HCT116 (cell line): ENCODE data around the gene HDAC11. TPM values are rescaled to one million over a fixed set of nuclear protein-coding genes. Genes with fewer than 3 reads are reported as not detected.
A peak's percentile ranks its signal among the peaks of the same experiment; 100 is the strongest.

ENCODE experiments used
- ATAC-seq: fragments of 200-7000 bp; cut with Tn5 transposase; 2 replicates; pipeline ENCODE4 v1.9.1; 2020; ENCODE audit warnings: mild to moderate bottlenecking, moderate library complexity
- BruUV-seq: library from RNA; stranded (reverse); fragments of 400-500 nt; replicated peaks from 2 replicates; lab custom pipeline; 2021; lab: Mats Ljungman, UMichigan
- CTCF ChIA-PET: fragments of 300-600 bp; sonication (Branson Sonifier 250); formaldehyde crosslinking; loops from one replicate; lab custom pipeline; 2021; ENCODE audit warnings: antibody characterized with exemption; lab: Charles Lee
- POLR2A ChIA-PET: fragments of 300-600, 350-600 bp; sonication (Branson Sonifier 250); formaldehyde crosslinking; loops from one replicate; lab custom pipeline; 2021; ENCODE audit warnings: antibody characterized with exemption; lab: Charles Lee
- RAD21 ChIA-PET, 2 experiments: fragments of 300-600 bp; sonication (Branson Sonifier 250); formaldehyde crosslinking; loops; one replicate each; lab custom pipeline; 2023; ENCODE audit warnings: low total read pairs in 2 of 2; ENCODE audit not compliant: uncharacterized antibody in 2 of 2, unreplicated experiment in 2 of 2, low non-redundant PET in 1 of 2; lab: Charles Lee
- DNase-seq: peaks from one replicate; pipeline ENCODE4 v3.0.0-alpha.2; 2010; ENCODE audit warnings: low read depth, low spot score
- H2AFZ ChIP-seq: fragments of 200-600 bp; shearing (Covaris generic), sonication (generic); 2 replicates; pipeline ENCODE4 v1.6.1; 2017; ENCODE audit warnings: low read depth, mixed run types, mixed read lengths, antibody characterized with exemption, low read length; ENCODE audit not compliant: poor library complexity, severe bottlenecking
- H3K27ac ChIP-seq: 2 replicates; pipeline ENCODE4 v1.5.1; 2012; ENCODE audit warnings: low read depth, low read length
- H3K27me3 ChIP-seq: fragments of 200-600 bp; sonication (generic); 2 replicates; pipeline ENCODE4 v1.6.1; 2016; ENCODE audit warnings: mixed run types, low read length, mixed read lengths; ENCODE audit not compliant: insufficient read depth
- H3K36me3 ChIP-seq, 2 experiments: fragments of 200-500 bp in 1 of 2; fragments of 200-600 bp in 1 of 2; sonication (Bioruptor generic) in 1 of 2; sonication (generic) in 1 of 2; 2 replicates each; pipeline versions ENCODE4 v1.5.1 to v1.6.1; 2014 to 2016; ENCODE audit warnings: low read length in 2 of 2, inconsistent platforms in 1 of 2, mixed read lengths in 1 of 2, mixed run types in 1 of 2; ENCODE audit not compliant: insufficient read depth in 2 of 2, control insufficient read depth in 1 of 2
- H3K4me1 ChIP-seq, 2 experiments: fragments of 200-600 bp in 1 of 2; sonication (generic) in 1 of 2; 2 replicates each; pipeline versions ENCODE4 v1.5.1 to v1.6.1; 2012 to 2017; ENCODE audit warnings: low read length in 2 of 2, inconsistent platforms in 1 of 2, mild to moderate bottlenecking in 1 of 2, mixed read lengths in 1 of 2, mixed run types in 1 of 2, moderate library complexity in 1 of 2; ENCODE audit not compliant: insufficient read depth in 2 of 2, control insufficient read depth in 1 of 2
- H3K4me2 ChIP-seq: fragments of 200-600 bp; sonication (generic); 2 replicates; pipeline ENCODE4 v1.6.1; 2017; ENCODE audit warnings: mixed run types, low read length, mixed read lengths
- H3K4me3 ChIP-seq, 2 experiments: fragments of 200-600 bp in 1 of 2; sonication (generic) in 1 of 2; replicated peaks in 1 of 2; 2 replicates each; pipeline ENCODE4 v1.5.1; 2011 to 2016; ENCODE audit warnings: low read length in 2 of 2, control low read depth in 1 of 2, low read depth in 1 of 2, mild to moderate bottlenecking in 1 of 2, mixed read lengths in 1 of 2, mixed run types in 1 of 2
- H3K79me2 ChIP-seq: fragments of 200-600 bp; sonication (generic); 2 replicates; pipeline ENCODE4 v1.6.1; 2017; ENCODE audit warnings: mild to moderate bottlenecking, mixed run types, low read length, moderate library complexity, mixed read lengths; ENCODE audit not compliant: insufficient read depth
- H3K9ac ChIP-seq: fragments of 200-600 bp; sonication (generic); 2 replicates; pipeline ENCODE4 v1.6.1; 2016; ENCODE audit warnings: low read length, mixed read lengths
- H3K9me2 ChIP-seq: fragments of 200-600 bp; sonication (generic), shearing (Covaris generic); 2 replicates; pipeline ENCODE4 v1.6.1; 2017; ENCODE audit warnings: mixed run types, mild to moderate bottlenecking, moderate library complexity; ENCODE audit not compliant: insufficient read depth
- H3K9me3 ChIP-seq, 2 experiments: fragments of 200-500 bp in 1 of 2; fragments of 200-600 bp in 1 of 2; sonication (Bioruptor generic) in 1 of 2; sonication (generic) in 1 of 2; 2 replicates each; pipeline ENCODE4 v1.6.1; 2014 to 2017; ENCODE audit warnings: low read length in 2 of 2, mixed read lengths in 2 of 2, inconsistent platforms in 1 of 2, low read depth in 1 of 2, mild to moderate bottlenecking in 1 of 2, mixed run types in 1 of 2, moderate library complexity in 1 of 2; ENCODE audit not compliant: control insufficient read depth in 1 of 2, insufficient read depth in 1 of 2
- H4K20me1 ChIP-seq: fragments of 200-600 bp; sonication (generic), shearing (Covaris generic); 2 replicates; pipeline ENCODE4 v1.6.1; 2017; ENCODE audit warnings: mixed run types, mild to moderate bottlenecking, moderate library complexity; ENCODE audit not compliant: insufficient read depth
- EZH2 ChIP-seq: fragments of 200-600 bp; sonication (generic); IDR thresholded peaks from 2 replicates; pipeline ENCODE4 v1.6.1; 2017; ENCODE audit warnings: antibody characterized with exemption, mixed run types
- POLR2A ChIP-seq: IDR thresholded peaks from 2 replicates; pipeline ENCODE4 v1.7.0; 2011; ENCODE audit warnings: borderline replicate concordance; ENCODE audit not compliant: insufficient read depth, insufficient read length; ENCODE audit errors: extremely low read depth
- TCF7L2 ChIP-seq: IDR thresholded peaks from 2 replicates; pipeline ENCODE4 v1.7.0; 2011; ENCODE audit warnings: borderline replicate concordance, inconsistent platforms; ENCODE audit not compliant: insufficient read depth, insufficient read length; ENCODE audit errors: extremely low read depth
- ZBTB33 ChIP-seq: IDR thresholded peaks from 2 replicates; pipeline ENCODE4 v1.6.1; 2011; ENCODE audit warnings: mild to moderate bottlenecking, low read length, moderate library complexity; ENCODE audit not compliant: insufficient replicate concordance; ENCODE audit errors: extremely low read depth
- intact Hi-C: fragments of 100-400 bp; cut with micrococcal nuclease; formaldehyde crosslinking; loops from 2 replicates; pipeline ENCODE4 v1.10.0; 2022
- total RNA-seq: library from RNA; stranded (reverse); gene quantifications from one replicate; pipeline ENCODE4 v1.2.1, GENCODE V29; 2021; ENCODE audit not compliant: unreplicated experiment
- TF ChIP-seq, protein P1 (sequence below): IDR thresholded peaks from 2 replicates; pipeline ENCODE4 v1.6.1; 2012
- TF ChIP-seq, protein P2 (sequence below), 3 experiments: fragments of 200-600 bp in 1 of 3; sonication (generic) in 1 of 3; IDR thresholded peaks in 2 of 3; conservative IDR thresholded peaks in 1 of 3; 2 replicates each; pipeline ENCODE4 v1.5.1; 2012 to 2017; ENCODE audit warnings: low read depth in 2 of 3, low read length in 2 of 3, antibody characterized with exemption in 1 of 3, borderline replicate concordance in 1 of 3, control low read depth in 1 of 3, mild to moderate bottlenecking in 1 of 3, mixed read lengths in 1 of 3, mixed run types in 1 of 3, moderate library complexity in 1 of 3; ENCODE audit not compliant: insufficient read depth in 1 of 3

Gene HDAC11
- total RNA-seq, 1 experiment from 2014 or later: 16.1 TPM

DNA sequence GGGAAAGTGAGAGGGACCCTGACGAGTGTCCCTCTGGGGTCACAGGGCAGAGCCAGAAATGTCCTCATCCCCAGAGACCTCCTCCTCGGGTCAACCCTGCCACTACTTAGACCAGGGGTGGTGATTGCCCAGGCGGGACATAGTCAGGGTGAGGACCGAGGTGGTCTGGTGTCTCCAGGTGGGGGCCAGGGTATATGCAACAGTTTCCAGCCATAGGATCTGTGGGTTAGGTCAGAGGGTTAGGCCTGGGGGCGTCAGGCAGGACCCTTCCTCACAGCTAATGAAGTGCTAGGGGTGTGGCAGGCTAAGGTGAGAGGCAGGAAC lies 46.5 kb downstream of the HDAC11 start:
- Histone ChIP-seq H3K79me2 (no peaks in the 10 kb centered on the region), H3K9me2 (no peaks in the 10 kb centered on the region), H3K4me3 (no peak overlapping the region), H3K9me3 (no peaks in the 10 kb centered on the region), H4K20me1 (no peaks in the 10 kb centered on the region), H3K27ac (peak overlapping the region; percentile 32; the same call in 1 of the 2 replicates), H2AFZ (no peak overlapping the region), H3K36me3 (no peaks in the 10 kb centered on the region), H3K27me3 (no peaks in the 10 kb centered on the region), H3K4me1 (peaks cover 0 to 17% of the 10 kb centered on the region in 2 experiments; a peak in 2 of 4 replicates), H3K4me2 (no peak overlapping the region), H3K9ac (no peak overlapping the region)
- no peak for ATAC-seq
- RAD21 ChIA-PET: no interaction called here
- no TSS peak for BruUV-seq
- DNase-seq: no peak
- intact Hi-C loops: no loop called here
- CTCF ChIA-PET: no interaction called here
- POLR2A ChIA-PET: no interaction called here
- no peak for TF ChIP-seq POLR2A
- TF ChIP-seq, protein P1, sequence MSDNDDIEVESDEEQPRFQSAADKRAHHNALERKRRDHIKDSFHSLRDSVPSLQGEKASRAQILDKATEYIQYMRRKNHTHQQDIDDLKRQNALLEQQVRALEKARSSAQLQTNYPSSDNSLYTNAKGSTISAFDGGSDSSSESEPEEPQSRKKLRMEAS: no peak
- no peak for TF ChIP-seq ZBTB33
- no peak for TF ChIP-seq EZH2

DNA sequence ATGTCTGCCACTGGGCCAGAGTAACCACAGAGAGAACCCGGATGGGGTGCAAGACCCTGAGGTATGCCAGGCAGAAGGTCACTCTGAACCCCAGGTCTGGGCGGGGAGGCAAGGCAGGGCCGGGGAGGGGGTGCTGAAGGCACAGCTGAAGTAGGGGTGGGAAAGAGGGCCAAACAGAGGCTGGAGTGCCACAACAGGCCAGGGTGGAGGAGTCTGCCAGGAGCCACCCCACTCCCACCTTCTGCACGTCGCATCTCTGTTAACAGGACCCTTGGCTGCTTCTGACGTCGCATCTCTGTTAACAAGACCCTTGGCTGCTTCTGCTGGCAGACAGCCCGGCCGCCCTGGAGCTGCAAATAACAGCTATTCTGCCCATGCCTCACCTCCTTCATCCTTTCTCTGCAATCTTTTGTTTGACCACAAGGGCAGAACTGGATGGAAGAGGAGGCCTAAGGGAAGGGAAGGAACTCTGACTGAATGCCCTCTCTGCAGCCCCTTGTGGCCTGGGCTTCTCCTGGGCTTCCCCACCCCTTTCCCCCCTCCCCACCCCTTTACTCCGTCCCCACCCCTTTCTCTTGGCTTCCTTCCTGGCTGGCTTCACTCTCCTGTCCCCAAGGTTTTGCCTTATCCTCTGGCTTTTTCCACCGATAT lies 48.2 kb downstream of the HDAC11 start:
- no TSS peak for BruUV-seq

More for the DNA sequence above, 48.2 kb downstream of the HDAC11 start:
- DNase-seq (no peak), ATAC-seq (peak; percentile 94)
- RAD21 ChIA-PET: no interaction called here
- Histone ChIP-seq H3K27ac (no peak overlapping the region), H4K20me1 (no peaks in the 10 kb centered on the region), H3K36me3 (no peaks in the 10 kb centered on the region), H3K4me1 (peaks cover 0 to 17% of the 10 kb centered on the region in 2 experiments; a peak in 2 of 4 replicates), H3K9me2 (no peaks in the 10 kb centered on the region), H2AFZ (no peak overlapping the region), H3K27me3 (no peaks in the 10 kb centered on the region), H3K79me2 (no peaks in the 10 kb centered on the region), H3K4me2 (no peak overlapping the region), H3K9me3 (no peaks in the 10 kb centered on the region), H3K4me3 (no peak overlapping the region), H3K9ac (no peak overlapping the region)
- CTCF ChIA-PET: interaction anchor here (0.7 to 1.0 kb wide), 4 partner anchors 9 to 120 kb away, joined by 3 to 4 read pairs (median 3); no protein-coding TSS in a partner anchor
- intact Hi-C loops: no loop called here
- POLR2A ChIA-PET: no interaction called here
- TF ChIP-seq, protein P2, sequence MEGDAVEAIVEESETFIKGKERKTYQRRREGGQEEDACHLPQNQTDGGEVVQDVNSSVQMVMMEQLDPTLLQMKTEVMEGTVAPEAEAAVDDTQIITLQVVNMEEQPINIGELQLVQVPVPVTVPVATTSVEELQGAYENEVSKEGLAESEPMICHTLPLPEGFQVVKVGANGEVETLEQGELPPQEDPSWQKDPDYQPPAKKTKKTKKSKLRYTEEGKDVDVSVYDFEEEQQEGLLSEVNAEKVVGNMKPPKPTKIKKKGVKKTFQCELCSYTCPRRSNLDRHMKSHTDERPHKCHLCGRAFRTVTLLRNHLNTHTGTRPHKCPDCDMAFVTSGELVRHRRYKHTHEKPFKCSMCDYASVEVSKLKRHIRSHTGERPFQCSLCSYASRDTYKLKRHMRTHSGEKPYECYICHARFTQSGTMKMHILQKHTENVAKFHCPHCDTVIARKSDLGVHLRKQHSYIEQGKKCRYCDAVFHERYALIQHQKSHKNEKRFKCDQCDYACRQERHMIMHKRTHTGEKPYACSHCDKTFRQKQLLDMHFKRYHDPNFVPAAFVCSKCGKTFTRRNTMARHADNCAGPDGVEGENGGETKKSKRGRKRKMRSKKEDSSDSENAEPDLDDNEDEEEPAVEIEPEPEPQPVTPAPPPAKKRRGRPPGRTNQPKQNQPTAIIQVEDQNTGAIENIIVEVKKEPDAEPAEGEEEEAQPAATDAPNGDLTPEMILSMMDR (IDR thresholded peaks at IDR 0.05 in 2 of 3, conservative IDR thresholded peaks at IDR 0.05 in 1 of 3; ENCODE audit: borderline replicate concordance in 1 of 3, insufficient read depth in 1 of 3, low read depth in 2 of 3, low read length in 2 of 3): peak in 2 of 3 experiments; percentile 43; a peak in 4 of 6 replicates
- TF ChIP-seq TCF7L2: no peak
